Body of pancreas (tissue), 4 donors: Measurements from ENCODE around the gene PDE11A. TPM values are rescaled to one million over a fixed set of nuclear protein-coding genes. Genes with fewer than 3 reads are reported as not detected.

ENCODE experiments used
- ATAC-seq: fragments of 150-250 bp; one replicate; pipeline ENCODE4 v1.9.1; 2016
- DNase-seq, 4 donors: peaks; one replicate each; pipeline ENCODE4 v3.0.0-alpha.2; 2019
- H3K27ac ChIP-seq, 4 donors: fragments of 200-600 bp; sonication (generic); 1 replicate in 3 of 4; 2 replicates in 1 of 4; pipeline versions ENCODE4 v1.5.1 to v1.6.1; 2016 to 2019; ENCODE audit warnings: mild to moderate bottlenecking in 1 of 4, mixed read lengths in 1 of 4, moderate library complexity in 1 of 4
- H3K27me3 ChIP-seq, 2 donors: fragments of 200-600 bp; sonication (generic); one replicate each; pipeline ENCODE4 v1.6.0; 2016; ENCODE audit warnings: mild to moderate bottlenecking in 1 of 2
- H3K36me3 ChIP-seq, 2 donors: fragments of 200-600 bp; sonication (generic); replicated peaks in 1 of 2; 2 replicates each; pipeline ENCODE4 v1.5.1; 2016; ENCODE audit warnings: low read depth in 2 of 2; ENCODE audit not compliant: insufficient read depth in 1 of 2
- H3K4me1 ChIP-seq: fragments of 200-600 bp; sonication (generic); one replicate; pipeline ENCODE4 v1.6.0; 2016
- H3K4me3 ChIP-seq, 2 donors: fragments of 200-600 bp; sonication (generic); 1 replicate in 1 of 2; 2 replicates in 1 of 2; pipeline ENCODE4 v1.5.1; 2016 to 2019
- H3K9me3 ChIP-seq, 3 donors: fragments of 200-600 bp; sonication (generic); 1 replicate in 2 of 3; 2 replicates in 1 of 3; pipeline ENCODE4 v1.5.1; 2016
- POLR2A ChIP-seq, 3 donors: fragments of 450-650 bp; IDR thresholded peaks; one replicate each; pipeline ENCODE4 v1.6.1; 2016; ENCODE audit warnings: antibody characterized with exemption in 3 of 3, mild to moderate bottlenecking in 2 of 3
- WGBS, 2 donors: methylation state at CpG; one replicate each; pipeline ENCODE4 v1.1.5; 2017; 5-methylcytosine and 5-hydroxymethylcytosine counted together
- intact Hi-C: fragments of 100-400 bp; cut with DNase I; formaldehyde crosslinking; loops from one replicate; pipeline ENCODE4 v1.15.1; 2023
- total RNA-seq, 2 donors: library from RNA; depleted of rRNA; stranded (reverse); fragments of >200 nt; gene quantifications; one replicate each; pipeline ENCODE4 v1.1.0, GENCODE V29; 2016
- TF ChIP-seq, protein P1 (sequence below), 7 experiments: fragments of 450-650 bp in 4 of 7; fragments of 200-600 bp in 3 of 7; sonication (generic) in 3 of 7; IDR thresholded peaks; one replicate each; pipeline ENCODE4 v1.5.1; 2016 to 2019; ENCODE audit warnings: antibody characterized with exemption in 7 of 7

PDE11A gene
- total RNA-seq, 2 donors from 2014 or later = 2.6 to 4.0 TPM

DNA sequence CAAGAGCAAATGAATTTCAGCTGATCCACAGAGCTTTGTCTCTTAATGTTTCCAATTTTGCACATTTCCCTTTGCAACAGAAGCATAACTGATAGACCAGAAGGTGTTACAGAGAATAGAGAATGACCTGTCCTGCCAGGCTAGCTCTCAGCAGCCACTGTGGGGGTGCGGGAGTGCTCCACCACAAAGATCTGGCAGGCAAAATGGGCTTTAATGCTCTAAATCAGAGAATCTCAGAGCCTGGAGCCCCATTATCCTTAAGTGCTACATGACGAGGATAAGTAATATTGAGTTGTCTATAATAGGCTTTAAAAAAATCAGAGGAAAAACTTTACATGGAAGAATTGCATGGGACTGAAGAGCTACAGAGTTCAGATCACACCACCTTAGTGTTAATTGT lies 245.7 kb downstream of the PDE11A start:
- no peak for DNase-seq
- WGBS, 2 donors = 83 to 90% methylated on average over 2 of the region's 2 CpGs
- Histone ChIP-seq H3K36me3 (no peaks in the 10 kb centered on the region), H3K9me3 (no peaks in the 10 kb centered on the region), H3K4me1 (peaks cover 7% of the 10 kb centered on the region), H3K27ac (no peak overlapping the region), H3K4me3 (no peak overlapping the region), H3K27me3 (no peaks in the 10 kb centered on the region)
- ATAC-seq = no peak
- intact Hi-C loops = no loop called here
- TF ChIP-seq POLR2A (IDR thresholded peaks at IDR 0.05) = no peak

DNA sequence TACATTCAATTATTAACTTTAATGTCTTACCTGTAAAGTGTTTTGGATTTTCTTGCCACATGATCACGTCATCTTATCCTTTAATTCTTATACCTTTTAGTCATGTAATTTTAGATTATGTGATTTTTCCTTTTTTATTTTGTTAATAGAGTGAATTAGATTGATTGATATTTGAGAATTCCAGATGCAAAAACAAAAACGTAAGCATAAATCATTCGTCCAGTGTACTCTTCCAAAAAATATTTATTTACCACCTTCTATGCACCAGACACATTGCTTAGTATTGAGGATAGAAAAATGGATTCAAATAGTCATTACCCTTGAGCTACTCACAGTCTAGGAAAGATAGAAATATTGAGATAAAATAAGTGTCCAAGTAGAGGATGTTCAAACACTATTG lies 249.6 kb downstream of the PDE11A start:
- H3K4me3 ChIP-seq = no peak overlapping the region
- DNase-seq (no peak), ATAC-seq (no peak)
- no peak overlapping the region for H3K27ac ChIP-seq
- H3K36me3 ChIP-seq = no peaks in the 10 kb centered on the region
- 85 to 90% methylated on average over 3 of the region's 3 CpGs for WGBS, 2 donors
- no peaks in the 10 kb centered on the region for H3K27me3 ChIP-seq
- H3K4me1 ChIP-seq = no peaks in the 10 kb centered on the region
- intact Hi-C loops = no loop called here
- TF ChIP-seq POLR2A (IDR thresholded peaks at IDR 0.05) = no peak
- TF ChIP-seq, protein P1, sequence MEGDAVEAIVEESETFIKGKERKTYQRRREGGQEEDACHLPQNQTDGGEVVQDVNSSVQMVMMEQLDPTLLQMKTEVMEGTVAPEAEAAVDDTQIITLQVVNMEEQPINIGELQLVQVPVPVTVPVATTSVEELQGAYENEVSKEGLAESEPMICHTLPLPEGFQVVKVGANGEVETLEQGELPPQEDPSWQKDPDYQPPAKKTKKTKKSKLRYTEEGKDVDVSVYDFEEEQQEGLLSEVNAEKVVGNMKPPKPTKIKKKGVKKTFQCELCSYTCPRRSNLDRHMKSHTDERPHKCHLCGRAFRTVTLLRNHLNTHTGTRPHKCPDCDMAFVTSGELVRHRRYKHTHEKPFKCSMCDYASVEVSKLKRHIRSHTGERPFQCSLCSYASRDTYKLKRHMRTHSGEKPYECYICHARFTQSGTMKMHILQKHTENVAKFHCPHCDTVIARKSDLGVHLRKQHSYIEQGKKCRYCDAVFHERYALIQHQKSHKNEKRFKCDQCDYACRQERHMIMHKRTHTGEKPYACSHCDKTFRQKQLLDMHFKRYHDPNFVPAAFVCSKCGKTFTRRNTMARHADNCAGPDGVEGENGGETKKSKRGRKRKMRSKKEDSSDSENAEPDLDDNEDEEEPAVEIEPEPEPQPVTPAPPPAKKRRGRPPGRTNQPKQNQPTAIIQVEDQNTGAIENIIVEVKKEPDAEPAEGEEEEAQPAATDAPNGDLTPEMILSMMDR (IDR thresholded peaks at IDR 0.05) = no peak
- H3K9me3 ChIP-seq = no peaks in the 10 kb centered on the region

DNA sequence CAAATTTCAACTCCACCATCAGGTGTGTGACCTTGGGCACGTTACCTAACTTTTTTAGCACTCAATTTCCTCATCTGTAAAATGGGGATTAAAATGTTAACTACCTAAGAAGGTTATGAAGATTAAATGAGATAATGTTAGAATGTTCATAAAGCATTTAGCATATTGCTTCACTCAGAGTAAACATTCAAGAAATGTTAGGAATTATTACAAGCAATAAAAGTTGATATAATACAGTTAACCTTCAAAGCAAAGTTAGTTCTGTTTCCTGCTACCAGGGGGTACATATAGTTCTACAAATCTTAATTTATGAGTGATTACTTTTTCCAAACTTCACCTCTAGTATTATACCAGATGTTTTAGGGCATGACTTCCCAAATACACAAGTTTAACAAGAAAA lies 254.2 kb downstream of the PDE11A start:
- Histone ChIP-seq H3K4me3 (no peak overlapping the region), H3K27me3 (no peaks in the 10 kb centered on the region), H3K36me3 (no peaks in the 10 kb centered on the region), H3K4me1 (no peaks in the 10 kb centered on the region), H3K27ac (no peak overlapping the region), H3K9me3 (no peaks in the 10 kb centered on the region)
- TF ChIP-seq, protein P1 (IDR thresholded peaks at IDR 0.05) = no peak
- TF ChIP-seq POLR2A (IDR thresholded peaks at IDR 0.05) = no peak
- DNase-seq (no peak), ATAC-seq (no peak)
- WGBS, 2 donors = 57 to 59% methylated on average over 1 of the region's 1 CpG
- intact Hi-C loops = no loop called here

DNA sequence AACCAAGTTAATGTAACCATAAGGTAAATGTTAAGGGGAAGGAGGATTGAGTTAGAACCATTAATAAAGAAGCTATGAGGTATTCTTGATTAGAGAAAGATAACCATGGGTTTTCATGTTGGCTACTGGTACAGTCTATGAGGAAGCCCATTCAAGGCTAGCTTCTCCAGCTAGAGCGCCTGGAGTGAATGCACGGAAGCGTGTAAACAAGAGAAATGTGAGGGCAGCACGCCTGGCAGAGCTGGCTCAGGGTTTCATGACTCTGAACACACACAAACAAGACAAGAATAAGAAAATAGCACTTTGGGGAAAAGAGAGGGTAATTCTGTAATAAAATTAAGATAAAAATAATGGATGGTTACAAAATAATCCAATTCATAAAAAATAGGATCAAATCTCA lies 255.3 kb downstream of the PDE11A start:
- DNase-seq (no peak), ATAC-seq (no peak)
- H3K27me3 ChIP-seq = no peaks in the 10 kb centered on the region
- no peaks in the 10 kb centered on the region for H3K9me3 ChIP-seq
- TF ChIP-seq, protein P1 (IDR thresholded peaks at IDR 0.05) = no peak
- TF ChIP-seq POLR2A (IDR thresholded peaks at IDR 0.05) = no peak
- no peaks in the 10 kb centered on the region for H3K4me1 ChIP-seq
- no peak overlapping the region for H3K27ac ChIP-seq
- no peaks in the 10 kb centered on the region for H3K36me3 ChIP-seq
- intact Hi-C loops = no loop called here
- H3K4me3 ChIP-seq = no peak overlapping the region
- 75 to 83% methylated on average over 4 of the region's 4 CpGs for WGBS, 2 donors

DNA sequence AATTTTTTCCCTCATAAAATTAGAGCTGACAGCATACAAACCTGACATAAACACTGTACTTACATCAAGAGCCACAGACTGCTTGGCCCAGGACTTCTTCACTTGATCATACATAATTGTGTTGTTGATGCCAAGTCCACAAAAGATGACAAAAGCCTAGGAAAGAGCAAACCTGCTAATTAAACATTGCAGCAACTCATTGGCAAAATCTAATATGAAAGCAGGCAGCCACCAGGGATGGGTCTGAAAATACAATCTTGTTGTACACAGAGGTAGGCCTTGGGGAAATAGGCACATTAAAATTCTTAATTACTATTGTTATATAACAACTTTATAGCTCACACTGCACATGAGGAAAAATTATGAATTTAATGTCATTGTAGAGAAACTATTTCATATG lies 255.8 kb downstream of the PDE11A start:
- Histone ChIP-seq H3K27ac (no peak overlapping the region), H3K4me1 (no peaks in the 10 kb centered on the region)

More for the DNA sequence above, 255.8 kb downstream of the PDE11A start:
- Histone ChIP-seq H3K36me3 (no peaks in the 10 kb centered on the region), H3K4me3 (no peak overlapping the region), H3K9me3 (no peaks in the 10 kb centered on the region), H3K27me3 (no peaks in the 10 kb centered on the region)
- ATAC-seq = no peak
- DNase-seq = no peak
- intact Hi-C loops = no loop called here
- TF ChIP-seq, protein P1 (IDR thresholded peaks at IDR 0.05) = no peak
- TF ChIP-seq POLR2A (IDR thresholded peaks at IDR 0.05) = no peak
